ENCODE measurements around the gene FBN2. TPM values are rescaled to one million over a fixed set of nuclear protein-coding genes. Genes with fewer than 3 reads are reported as not detected.

Gene FBN2
- total RNA-seq, 2 experiments from 2014 or later, result not detected

- Mint-ChIP-seq H3K4me3 (no peak overlapping the region), H3K4me1 (ENCODE audit: low read depth) (no peaks in the 10 kb centered on the region), H3K9me3 (ENCODE audit: insufficient read depth) (no peaks in the 10 kb centered on the region), H3K27ac (no peak overlapping the region), H3K27me3 (ENCODE audit: low read depth) (no peaks in the 10 kb centered on the region), H3K36me3 (ENCODE audit: low read depth) (no peaks in the 10 kb centered on the region)
- ChIA-PET POLR2A (no interaction called here), CTCF (no interaction called here)
- DNase-seq, result no peak
- ATAC-seq, result no peak
These were observed 161.5 kb downstream of the FBN2 start for GRCh38 chr5:128376577-128376976.

- ChIA-PET CTCF (no interaction called here), POLR2A (no interaction called here)
- DNase-seq (no peak), ATAC-seq (no peak)
- Mint-ChIP-seq H3K9me3 (ENCODE audit: insufficient read depth) (no peaks in the 10 kb centered on the region), H3K4me3 (no peak overlapping the region), H3K4me1 (ENCODE audit: low read depth) (no peaks in the 10 kb centered on the region), H3K36me3 (ENCODE audit: low read depth) (no peaks in the 10 kb centered on the region), H3K27me3 (ENCODE audit: low read depth) (no peaks in the 10 kb centered on the region), H3K27ac (no peak overlapping the region)
These were observed 171.9 kb downstream of the FBN2 start for GRCh38 chr5:128366147-128366546.

GRCh38 chr5:128362370-128362769 lies 175.7 kb downstream of the FBN2 start:
- H3K9me3 Mint-ChIP-seq (ENCODE audit: insufficient read depth), result no peaks in the 10 kb centered on the region
- no peaks in the 10 kb centered on the region for H3K4me1 Mint-ChIP-seq (ENCODE audit: low read depth)
- H3K27me3 Mint-ChIP-seq (ENCODE audit: low read depth), result no peaks in the 10 kb centered on the region
- DNase-seq, result no peak
- ChIA-PET CTCF (no interaction called here), POLR2A (no interaction called here)
- no peak for ATAC-seq
- no peaks in the 10 kb centered on the region for H3K36me3 Mint-ChIP-seq (ENCODE audit: low read depth)
- no peak overlapping the region for H3K27ac Mint-ChIP-seq
- H3K4me3 Mint-ChIP-seq, result no peak overlapping the region

GRCh38 chr5:128358826-128359225 lies 179.2 kb downstream of the FBN2 start:
- H3K36me3 Mint-ChIP-seq (ENCODE audit: low read depth), result no peaks in the 10 kb centered on the region
- H3K9me3 Mint-ChIP-seq (ENCODE audit: insufficient read depth), result no peaks in the 10 kb centered on the region
- H3K4me1 Mint-ChIP-seq (ENCODE audit: low read depth), result no peaks in the 10 kb centered on the region
- ChIA-PET CTCF (no interaction called here), POLR2A (no interaction called here)
- no peaks in the 10 kb centered on the region for H3K27me3 Mint-ChIP-seq (ENCODE audit: low read depth)
- DNase-seq, result no peak
- no peak overlapping the region for H3K4me3 Mint-ChIP-seq
- no peak overlapping the region for H3K27ac Mint-ChIP-seq
- ATAC-seq, result no peak

GRCh38 chr5:128357226-128357625 lies 180.8 kb downstream of the FBN2 start:
- H3K27ac Mint-ChIP-seq, result no peak overlapping the region
- no peaks in the 10 kb centered on the region for H3K4me1 Mint-ChIP-seq (ENCODE audit: low read depth)
- ChIA-PET POLR2A (interaction anchor here (0.6 kb wide), 1 partner anchor 350 kb away, joined by 4 read pairs; no protein-coding TSS in a partner anchor), CTCF (no interaction called here)
- DNase-seq (no peak), ATAC-seq (no peak)
- H3K4me3 Mint-ChIP-seq, result no peak overlapping the region
- no peaks in the 10 kb centered on the region for H3K36me3 Mint-ChIP-seq (ENCODE audit: low read depth)
- no peaks in the 10 kb centered on the region for H3K9me3 Mint-ChIP-seq (ENCODE audit: insufficient read depth)
- H3K27me3 Mint-ChIP-seq (ENCODE audit: low read depth), result no peaks in the 10 kb centered on the region

- Mint-ChIP-seq H3K27me3 (ENCODE audit: low read depth) (no peaks in the 10 kb centered on the region), H3K36me3 (ENCODE audit: low read depth) (no peaks in the 10 kb centered on the region), H3K9me3 (ENCODE audit: insufficient read depth) (no peaks in the 10 kb centered on the region), H3K4me1 (ENCODE audit: low read depth) (no peaks in the 10 kb centered on the region), H3K4me3 (no peak overlapping the region), H3K27ac (no peak overlapping the region)
- ChIA-PET POLR2A (no interaction called here), CTCF (no interaction called here)
- ATAC-seq, result no peak
- DNase-seq, result no peak
These were observed 182.1 kb downstream of the FBN2 start for GRCh38 chr5:128355961-128356360.

- no peak for DNase-seq
- H3K9me3 Mint-ChIP-seq (ENCODE audit: insufficient read depth), result no peaks in the 10 kb centered on the region
- ATAC-seq, result no peak
- POLR2A ChIA-PET, result no interaction called here
- no peaks in the 10 kb centered on the region for H3K4me1 Mint-ChIP-seq (ENCODE audit: low read depth)
- CTCF ChIA-PET, result no interaction called here
- no peaks in the 10 kb centered on the region for H3K27me3 Mint-ChIP-seq (ENCODE audit: low read depth)
- no peak overlapping the region for H3K4me3 Mint-ChIP-seq
- no peaks in the 10 kb centered on the region for H3K36me3 Mint-ChIP-seq (ENCODE audit: low read depth)
- no peak overlapping the region for H3K27ac Mint-ChIP-seq
These were observed 184.5 kb downstream of the FBN2 start for GRCh38 chr5:128353441-128354107.

GRCh38 chr5:128350705-128351104 lies 187.3 kb downstream of the FBN2 start:
- ChIA-PET POLR2A (no interaction called here), CTCF (no interaction called here)
- ATAC-seq, result no peak
- Mint-ChIP-seq H3K27ac (no peak overlapping the region), H3K9me3 (ENCODE audit: insufficient read depth) (no peaks in the 10 kb centered on the region), H3K36me3 (ENCODE audit: low read depth) (no peaks in the 10 kb centered on the region), H3K27me3 (ENCODE audit: low read depth) (no peaks in the 10 kb centered on the region), H3K4me1 (ENCODE audit: low read depth) (no peaks in the 10 kb centered on the region), H3K4me3 (no peak overlapping the region)
- no peak for DNase-seq

- no peaks in the 10 kb centered on the region for H3K4me1 Mint-ChIP-seq (ENCODE audit: low read depth)
- no peak for DNase-seq
- no peak overlapping the region for H3K4me3 Mint-ChIP-seq
- H3K27ac Mint-ChIP-seq, result no peak overlapping the region
- H3K36me3 Mint-ChIP-seq (ENCODE audit: low read depth), result no peaks in the 10 kb centered on the region
- no peaks in the 10 kb centered on the region for H3K9me3 Mint-ChIP-seq (ENCODE audit: insufficient read depth)
- H3K27me3 Mint-ChIP-seq (ENCODE audit: low read depth), result no peaks in the 10 kb centered on the region
- ChIA-PET POLR2A (no interaction called here), CTCF (no interaction called here)
- ATAC-seq, result no peak
These were observed 188.8 kb downstream of the FBN2 start for GRCh38 chr5:128349044-128349858.

- H3K36me3 Mint-ChIP-seq (ENCODE audit: low read depth), result no peaks in the 10 kb centered on the region
- no peak overlapping the region for H3K27ac Mint-ChIP-seq
- no peak for ATAC-seq
- H3K4me1 Mint-ChIP-seq (ENCODE audit: low read depth), result no peaks in the 10 kb centered on the region
- no peaks in the 10 kb centered on the region for H3K27me3 Mint-ChIP-seq (ENCODE audit: low read depth)
- no peaks in the 10 kb centered on the region for H3K9me3 Mint-ChIP-seq (ENCODE audit: insufficient read depth)
- no peak for DNase-seq
- no peak overlapping the region for H3K4me3 Mint-ChIP-seq
- ChIA-PET CTCF (no interaction called here), POLR2A (no interaction called here)
These were observed 192.0 kb downstream of the FBN2 start for GRCh38 chr5:128346038-128346437.

GRCh38 chr5:128345247-128345646 lies 192.8 kb downstream of the FBN2 start:
- Mint-ChIP-seq H3K4me3 (no peak overlapping the region), H3K27ac (no peak overlapping the region), H3K27me3 (ENCODE audit: low read depth) (no peaks in the 10 kb centered on the region), H3K36me3 (ENCODE audit: low read depth) (no peaks in the 10 kb centered on the region), H3K4me1 (ENCODE audit: low read depth) (no peaks in the 10 kb centered on the region), H3K9me3 (ENCODE audit: insufficient read depth) (no peaks in the 10 kb centered on the region)
- POLR2A ChIA-PET, result no interaction called here
- CTCF ChIA-PET, result no interaction called here
- no peak for ATAC-seq
- DNase-seq, result no peak

GRCh38 chr5:128343168-128343567 lies 194.9 kb downstream of the FBN2 start:
- CTCF ChIA-PET, result no interaction called here
- H3K4me1 Mint-ChIP-seq (ENCODE audit: low read depth), result no peaks in the 10 kb centered on the region
- no peaks in the 10 kb centered on the region for H3K36me3 Mint-ChIP-seq (ENCODE audit: low read depth)
- no peaks in the 10 kb centered on the region for H3K27me3 Mint-ChIP-seq (ENCODE audit: low read depth)
- H3K27ac Mint-ChIP-seq, result no peak overlapping the region
- DNase-seq (no peak), ATAC-seq (no peak)
- H3K9me3 Mint-ChIP-seq (ENCODE audit: insufficient read depth), result no peaks in the 10 kb centered on the region
- no peak overlapping the region for H3K4me3 Mint-ChIP-seq
- POLR2A ChIA-PET, result no interaction called here

GRCh38 chr5:128341056-128341455 lies 197.0 kb downstream of the FBN2 start:
- DNase-seq (no peak), ATAC-seq (no peak)
- ChIA-PET CTCF (no interaction called here), POLR2A (no interaction called here)
- Mint-ChIP-seq H3K27ac (no peak overlapping the region), H3K4me3 (no peak overlapping the region), H3K27me3 (ENCODE audit: low read depth) (no peaks in the 10 kb centered on the region), H3K36me3 (ENCODE audit: low read depth) (no peaks in the 10 kb centered on the region), H3K4me1 (ENCODE audit: low read depth) (no peaks in the 10 kb centered on the region), H3K9me3 (ENCODE audit: insufficient read depth) (no peaks in the 10 kb centered on the region)
